K562 (cell line): ENCODE results near the gene ZNF625. TPM values are rescaled to one million over a fixed set of nuclear protein-coding genes. Genes with fewer than 3 reads are reported as not detected.

Experiments
- ATAC-seq: fragments of 200-7000 bp; cut with Tn5 transposase; 3 replicates; pipeline ENCODE4 v1.9.1; 2020; ENCODE audit warnings: moderate library complexity
- BruUV-seq: library from RNA; stranded (reverse); fragments of 400-500 nt; replicated peaks from 2 replicates; lab custom pipeline; 2021; lab: Mats Ljungman, UMichigan
- CTCF ChIA-PET: fragments of 300-600 bp; formaldehyde crosslinking; extraction: SDS; loops from one replicate; lab custom pipeline; 2021; ENCODE audit warnings: low intra/inter-chr PET ratio; lab: Yijun Ruan, JAX
- POLR2A ChIA-PET: fragments of 300-600, 350-650 bp; sonication (Branson Sonifier 250); formaldehyde crosslinking; extraction: SDS; loops from one replicate; lab custom pipeline; 2021; ENCODE audit warnings: antibody characterized with exemption, inconsistent platforms; lab: Yijun Ruan, JAX
- DNase-seq, 4 experiments: peaks; one replicate each; pipeline versions ENCODE4 v3.0.0 to v3.0.0-alpha.2; 2011 to 2018; ENCODE audit warnings: low spot score in 3 of 4, mixed read lengths in 3 of 4; ENCODE audit errors: extremely low read depth in 1 of 4
- FAIRE-seq: peaks from 2 replicates; lab custom pipeline; 2011; peaks lifted over from hg19 to GRCh38; lab: Jason Lieb, UNC
- H2AFZ ChIP-seq: 2 replicates; pipeline ENCODE4 v1.6.0; 2011; ENCODE audit warnings: low read depth, low read length, control low read depth, inconsistent platforms
- H3K27ac ChIP-seq: fragments of 200-600 bp; 3 replicates; pipeline ENCODE4 v1.8.0; 2011; ENCODE audit warnings: low read depth, mild to moderate bottlenecking, control low read depth, inconsistent platforms, low read length, moderate library complexity, mixed read lengths; ENCODE audit errors: extremely low read depth
- H3K27me3 ChIP-seq, 2 experiments: fragments of 300-600 bp in 1 of 2; 2 replicates in 1 of 2; 3 replicates in 1 of 2; pipeline versions ENCODE4 v1.6.0 to v1.8.0; 2011; ENCODE audit warnings: inconsistent platforms in 2 of 2, low read length in 2 of 2, mild to moderate bottlenecking in 1 of 2, mixed read lengths in 1 of 2, moderate library complexity in 1 of 2; ENCODE audit not compliant: control insufficient read depth in 2 of 2, insufficient read depth in 2 of 2
- H3K36me3 ChIP-seq: fragments of 300-600 bp; 3 replicates; pipeline ENCODE4 v1.8.0; 2011; ENCODE audit warnings: mild to moderate bottlenecking, low read length, inconsistent platforms; ENCODE audit not compliant: control insufficient read depth, insufficient read depth
- H3K4me1 ChIP-seq, 2 experiments: fragments of 200-600 bp in 1 of 2; replicated peaks in 1 of 2; 2 replicates in 1 of 2; 3 replicates in 1 of 2; pipeline versions ENCODE4 v1.5.1 to v1.8.0; 2011; ENCODE audit warnings: inconsistent platforms in 2 of 2, low read length in 2 of 2, mild to moderate bottlenecking in 1 of 2, mixed read lengths in 1 of 2, moderate library complexity in 1 of 2; ENCODE audit not compliant: control insufficient read depth in 2 of 2, insufficient read depth in 2 of 2
- H3K4me2 ChIP-seq: 2 replicates; pipeline ENCODE4 v1.6.1; 2011; ENCODE audit warnings: low read length, control low read depth, inconsistent platforms, mixed read lengths; ENCODE audit not compliant: insufficient read depth
- H3K4me3 ChIP-seq: fragments of 200-600 bp; sonication (generic), shearing (Covaris generic); 2 replicates; pipeline ENCODE4 v1.5.1; 2016; ENCODE audit warnings: control low read depth, inconsistent platforms
- H3K79me2 ChIP-seq: fragments of 200-600 bp; 3 replicates; pipeline ENCODE4 v1.8.0; 2011; ENCODE audit warnings: low read length, inconsistent platforms; ENCODE audit not compliant: control insufficient read depth, insufficient read depth
- H3K9ac ChIP-seq, 2 experiments: 2 replicates each; pipeline versions ENCODE4 v1.6.0 to v1.6.1; 2011; ENCODE audit warnings: low read depth in 2 of 2, low read length in 2 of 2, control low read depth in 1 of 2, inconsistent platforms in 1 of 2, mild to moderate bottlenecking in 1 of 2, mixed read lengths in 1 of 2; ENCODE audit not compliant: insufficient read depth in 1 of 2
- H3K9me1 ChIP-seq: one replicate; pipeline ENCODE4 v1.6.0; 2011; ENCODE audit warnings: inconsistent platforms, mild to moderate bottlenecking, low read length, moderate library complexity; ENCODE audit not compliant: control insufficient read depth, insufficient read depth
- H3K9me3 ChIP-seq: replicated peaks from 2 replicates; pipeline ENCODE4 v1.5.1; 2011; ENCODE audit warnings: low read depth, low read length, inconsistent platforms; ENCODE audit not compliant: control insufficient read depth, insufficient read depth
- H4K20me1 ChIP-seq: replicated peaks from 2 replicates; pipeline ENCODE4 v1.6.1; 2011; ENCODE audit warnings: low read length, inconsistent platforms, mixed read lengths; ENCODE audit not compliant: control insufficient read depth, insufficient read depth
- BCOR ChIP-seq: fragments of 450-650 bp; IDR thresholded peaks from 2 replicates; pipeline ENCODE4 v1.6.1; 2016
- KLF10 ChIP-seq: fragments of 250-450 bp; sonication (Bioruptor Pico); IDR thresholded peaks from 2 replicates; pipeline ENCODE4 v1.6.1; 2021; ENCODE audit warnings: matching md5 sums
- MCM2 ChIP-seq: fragments of 450-650 bp; IDR thresholded peaks from 2 replicates; pipeline ENCODE4 v1.6.1; 2017; ENCODE audit warnings: low read depth, mild to moderate bottlenecking
- MYNN ChIP-seq, 2 experiments: sonication (generic); formaldehyde crosslinking in 1 of 2; IDR thresholded peaks; 2 replicates each; pipeline versions ENCODE4 v1.5.0 to v1.6.1; 2016 to 2020; ENCODE audit warnings: antibody characterized with exemption in 1 of 2, missing genetic modification reagents in 1 of 2
- RBM25 ChIP-seq: fragments of 200-400 bp; formaldehyde crosslinking; IDR thresholded peaks from 2 replicates; pipeline ENCODE4 v1.6.1; 2018; ENCODE audit warnings: low read length, low read depth, moderate library complexity; ENCODE audit not compliant: severe bottlenecking
- in situ Hi-C: fragments of 300-500 bp; cut with MboI; formaldehyde crosslinking; loops from 4 replicates; pipeline ENCODE4 v1.15.0; 2018; ENCODE audit warnings: inconsistent platforms, mixed read lengths
- intact Hi-C: fragments of 100-400 bp; cut with micrococcal nuclease; formaldehyde crosslinking; loops from 2 replicates; pipeline ENCODE4 v1.14.2; 2022
- polyA plus RNA-seq, 8 experiments: library from polyadenylated mRNA; depleted of rRNA in 4 of 8; stranded (reverse) in 5 of 8; unstranded in 3 of 8; fragments of >200 nt; fragmentation: Nextera tagmentation in 2 of 8; fragmentation: Illumina TruSeq in 1 of 8; extraction: Ambion mirVana in 2 of 8; extraction: Trizol in 1 of 8; gene quantifications; 2 replicates each; pipeline versions ENCODE4 v1.2.1 to v1.2.3, GENCODE V29; 2011 to 2014; ENCODE audit warnings: inconsistent platforms in 1 of 8, missing spikeins in 1 of 8
- total RNA-seq, 7 experiments: library from RNA; depleted of rRNA in 6 of 7; stranded (reverse); fragments of >200 nt in 6 of 7; fragmentation: Illumina TruSeq in 2 of 7; extraction: Trizol in 2 of 7; gene quantifications; 2 replicates each; pipeline versions ENCODE4 v1.2.1 to v1.2.3, GENCODE V29; 2011 to 2021; ENCODE audit warnings: low replicate concordance in 1 of 7
- TF ChIP-seq, protein P1 (sequence below): sonication (generic); formaldehyde crosslinking; IDR thresholded peaks from 2 replicates; pipeline ENCODE4 v1.8.0; 2022; ENCODE audit warnings: missing genetic modification reagents, mild to moderate bottlenecking, borderline replicate concordance

The ZNF625 gene
- total and polyA plus RNA-seq, 9 of the 15 experiments (the other 6 are each of a cell fraction or from before 2014, with no cell fraction given): 0.07 to 0.09 TPM; not detected in 7

DNA sequence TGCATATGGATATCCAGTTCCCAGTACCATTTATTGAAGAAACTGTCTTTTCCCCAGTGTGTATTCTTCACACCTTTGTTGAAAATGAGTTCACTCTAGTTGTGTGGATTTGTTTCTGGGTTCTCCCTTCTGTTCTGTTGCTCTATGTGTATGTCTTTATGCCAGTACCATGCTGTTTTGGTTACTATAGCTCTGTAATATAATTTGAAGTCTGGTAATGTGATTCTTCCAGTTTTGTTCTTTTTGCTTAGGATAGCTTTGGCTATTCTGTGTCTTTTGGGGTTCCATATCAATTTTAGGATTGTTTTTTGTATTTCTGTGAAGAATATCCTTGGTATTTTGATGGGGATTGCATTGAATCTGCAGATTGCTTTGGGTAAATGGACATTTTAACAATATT, 41.6 kb upstream of the ZNF625 start:
- ATAC-seq: no peak
- CTCF ChIA-PET: no interaction called here
- no peak overlapping the region for H3K4me3 ChIP-seq
- TF ChIP-seq RBM25 (peak; percentile 33), MCM2 (no peak), BCOR (0 out of 2 replicates have a peak, but pooled peaks have one; percentile 16), MYNN (IDR thresholded peaks at IDR 0.05) (no peak), MYNN (CRISPR knock-in tag; IDR thresholded peaks at IDR 0.05) (no peak), KLF10 (CRISPR knock-in tag) (no peak)
- TF ChIP-seq, protein P1, sequence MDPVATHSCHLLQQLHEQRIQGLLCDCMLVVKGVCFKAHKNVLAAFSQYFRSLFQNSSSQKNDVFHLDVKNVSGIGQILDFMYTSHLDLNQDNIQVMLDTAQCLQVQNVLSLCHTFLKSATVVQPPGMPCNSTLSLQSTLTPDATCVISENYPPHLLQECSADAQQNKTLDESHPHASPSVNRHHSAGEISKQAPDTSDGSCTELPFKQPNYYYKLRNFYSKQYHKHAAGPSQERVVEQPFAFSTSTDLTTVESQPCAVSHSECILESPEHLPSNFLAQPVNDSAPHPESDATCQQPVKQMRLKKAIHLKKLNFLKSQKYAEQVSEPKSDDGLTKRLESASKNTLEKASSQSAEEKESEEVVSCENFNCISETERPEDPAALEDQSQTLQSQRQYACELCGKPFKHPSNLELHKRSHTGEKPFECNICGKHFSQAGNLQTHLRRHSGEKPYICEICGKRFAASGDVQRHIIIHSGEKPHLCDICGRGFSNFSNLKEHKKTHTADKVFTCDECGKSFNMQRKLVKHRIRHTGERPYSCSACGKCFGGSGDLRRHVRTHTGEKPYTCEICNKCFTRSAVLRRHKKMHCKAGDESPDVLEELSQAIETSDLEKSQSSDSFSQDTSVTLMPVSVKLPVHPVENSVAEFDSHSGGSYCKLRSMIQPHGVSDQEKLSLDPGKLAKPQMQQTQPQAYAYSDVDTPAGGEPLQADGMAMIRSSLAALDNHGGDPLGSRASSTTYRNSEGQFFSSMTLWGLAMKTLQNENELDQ (CRISPR knock-in tag): no peak
- TF ChIP-seq, all 486 proteins: peak for 2
- peaks cover 0 to 6% of the 10 kb centered on the region in 2 experiments; a peak in 1 of 5 replicates for H3K4me1 ChIP-seq
- intact Hi-C loops (no loop called here), in situ Hi-C loops (no loop called here)
- H3K4me2 ChIP-seq: no peak overlapping the region
- POLR2A ChIA-PET: no interaction called here
- H3K27me3 ChIP-seq: no peaks in the 10 kb centered on the region
- no peak overlapping the region for H3K9ac ChIP-seq
- BruUV-seq: no TSS peak
- FAIRE-seq (no peak), DNase-seq (no peak)
- H4K20me1 ChIP-seq: no peaks in the 10 kb centered on the region
- H3K36me3 ChIP-seq: no peaks in the 10 kb centered on the region
- H3K27ac ChIP-seq: no peak overlapping the region
- no peaks in the 10 kb centered on the region for H3K9me1 ChIP-seq
- H3K9me3 ChIP-seq: peaks cover 1% of the 10 kb centered on the region; the same call in 1 of the 2 replicates
- H3K79me2 ChIP-seq: no peaks in the 10 kb centered on the region
- H2AFZ ChIP-seq: no peak overlapping the region
